Esophagus muscularis mucosa (tissue), 4 donors: Measurements from ENCODE around the gene GPR152. TPM values are rescaled to one million over a fixed set of nuclear protein-coding genes. Genes with fewer than 3 reads are reported as not detected.

Source experiments
- DNase-seq: peaks from one replicate; pipeline ENCODE4 v3.0.0-alpha.2; 2017; ENCODE audit errors: extremely low spot score
- H3K27ac ChIP-seq, 4 donors: fragments of 200-600 bp; sonication (generic); replicated peaks in 1 of 4; 1 replicate in 3 of 4; 2 replicates in 1 of 4; pipeline ENCODE4 v1.5.1; 2016 to 2019; ENCODE audit warnings: mild to moderate bottlenecking in 1 of 4
- H3K27me3 ChIP-seq, 4 donors: fragments of 200-600 bp; sonication (generic); one replicate each; pipeline versions ENCODE4 v1.5.1 to v1.6.0; 2016 to 2019
- H3K36me3 ChIP-seq, 4 donors: fragments of 200-600 bp; sonication (generic); one replicate each; pipeline ENCODE4 v1.5.1; 2016 to 2019
- H3K4me1 ChIP-seq, 4 donors: fragments of 200-600 bp; sonication (generic); one replicate each; pipeline ENCODE4 v1.5.1; 2016 to 2019
- H3K4me3 ChIP-seq, 4 donors: fragments of 200-600 bp; sonication (generic); 1 replicate in 2 of 4; 2 replicates in 2 of 4; pipeline ENCODE4 v1.5.1; 2016 to 2019; ENCODE audit warnings: mild to moderate bottlenecking in 4 of 4, moderate library complexity in 1 of 4
- H3K9me3 ChIP-seq, 4 donors: fragments of 200-600 bp; sonication (generic); 1 replicate in 3 of 4; 2 replicates in 1 of 4; pipeline ENCODE4 v1.5.1; 2016 to 2019
- EP300 ChIP-seq: sonication (generic); formaldehyde crosslinking; IDR thresholded peaks from one replicate; pipeline ENCODE4 v1.6.1; 2017; ENCODE audit warnings: antibody characterized with exemption
- POLR2A ChIP-seq: fragments of 450-650 bp; IDR thresholded peaks from one replicate; pipeline ENCODE4 v1.6.1; 2017; ENCODE audit warnings: antibody characterized with exemption, moderate library complexity, mild to moderate bottlenecking, low read depth
- POLR2AphosphoS5 ChIP-seq, 2 donors: sonication (generic); formaldehyde crosslinking; IDR thresholded peaks; one replicate each; pipeline ENCODE4 v1.6.1; 2017; ENCODE audit warnings: antibody characterized with exemption in 2 of 2
- WGBS: methylation state at CpG from one replicate; pipeline ENCODE4 v1.1.5; 2018; 5-methylcytosine and 5-hydroxymethylcytosine counted together
- intact Hi-C: fragments of 100-400 bp; cut with DNase I; formaldehyde crosslinking; loops from one replicate; pipeline ENCODE4 v1.15.1; 2023
- total RNA-seq, 4 donors: library from RNA; depleted of rRNA; stranded (reverse); fragments of >200 nt; gene quantifications; one replicate each; pipeline versions ENCODE4 v1.1.0 to v1.2.1, GENCODE V29; 2016
- TF ChIP-seq, protein P1 (sequence below), 3 experiments: fragments of 200-600 bp in 2 of 3; fragments of 450-650 bp in 1 of 3; sonication (generic) in 2 of 3; IDR thresholded peaks; one replicate each; pipeline ENCODE4 v1.5.1; 2017 to 2019; ENCODE audit warnings: antibody characterized with exemption in 3 of 3, mild to moderate bottlenecking in 2 of 3, moderate library complexity in 1 of 3

GPR152 gene
- total RNA-seq, 4 donors from 2014 or later, result not detected

DNA sequence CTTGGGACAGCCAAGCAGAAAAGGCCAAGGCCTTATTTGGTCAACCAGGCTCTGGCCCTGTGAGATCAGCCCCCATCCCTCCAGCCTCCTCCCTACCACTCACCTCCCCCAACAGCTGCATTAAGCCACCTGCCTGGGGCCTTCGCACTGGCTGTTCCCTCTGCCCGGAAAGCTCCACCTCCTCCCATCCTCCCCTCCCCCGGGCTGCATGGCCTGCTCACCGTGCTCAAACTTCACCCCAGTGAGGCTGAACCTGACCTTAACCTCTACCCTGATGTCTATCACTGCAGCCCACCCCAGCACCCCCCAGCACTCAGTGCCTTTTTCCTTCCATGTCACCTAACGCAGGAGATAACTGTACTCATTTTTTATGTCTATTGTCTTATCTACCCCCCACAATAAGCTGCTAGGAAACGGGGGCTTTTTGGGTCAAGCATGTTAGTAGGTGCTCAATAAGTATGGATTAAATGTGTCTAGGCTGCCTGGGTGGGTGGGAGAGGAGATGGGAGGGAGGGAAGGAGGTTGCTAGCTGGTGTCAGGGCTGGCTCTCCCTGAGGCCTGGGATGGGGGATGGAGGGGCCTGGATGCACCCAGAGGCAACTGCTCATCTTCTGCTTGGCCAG is 16.0 kb downstream of the GPR152 start:
- Histone ChIP-seq H3K36me3 (peaks cover 36 to 91% (median 85%) of the 10 kb centered on the region in 4 donors), H3K27me3 (no peaks in the 10 kb centered on the region), H3K9me3 (no peaks in the 10 kb centered on the region), H3K27ac (peak overlapping the region; percentile 38 to 59 (median 42)), H3K4me1 (peaks cover 18 to 54% (median 38%) of the 10 kb centered on the region in 4 donors), H3K4me3 (peak overlapping the region in 2 of 4 donors; percentile 10 to 42)
- 46% methylated on average over 6 of the region's 6 CpGs for WGBS
- TF ChIP-seq EP300 (no peak), POLR2A (no peak), POLR2AphosphoS5 (IDR thresholded peaks at IDR 0.05) (no peak)
- TF ChIP-seq, protein P1, sequence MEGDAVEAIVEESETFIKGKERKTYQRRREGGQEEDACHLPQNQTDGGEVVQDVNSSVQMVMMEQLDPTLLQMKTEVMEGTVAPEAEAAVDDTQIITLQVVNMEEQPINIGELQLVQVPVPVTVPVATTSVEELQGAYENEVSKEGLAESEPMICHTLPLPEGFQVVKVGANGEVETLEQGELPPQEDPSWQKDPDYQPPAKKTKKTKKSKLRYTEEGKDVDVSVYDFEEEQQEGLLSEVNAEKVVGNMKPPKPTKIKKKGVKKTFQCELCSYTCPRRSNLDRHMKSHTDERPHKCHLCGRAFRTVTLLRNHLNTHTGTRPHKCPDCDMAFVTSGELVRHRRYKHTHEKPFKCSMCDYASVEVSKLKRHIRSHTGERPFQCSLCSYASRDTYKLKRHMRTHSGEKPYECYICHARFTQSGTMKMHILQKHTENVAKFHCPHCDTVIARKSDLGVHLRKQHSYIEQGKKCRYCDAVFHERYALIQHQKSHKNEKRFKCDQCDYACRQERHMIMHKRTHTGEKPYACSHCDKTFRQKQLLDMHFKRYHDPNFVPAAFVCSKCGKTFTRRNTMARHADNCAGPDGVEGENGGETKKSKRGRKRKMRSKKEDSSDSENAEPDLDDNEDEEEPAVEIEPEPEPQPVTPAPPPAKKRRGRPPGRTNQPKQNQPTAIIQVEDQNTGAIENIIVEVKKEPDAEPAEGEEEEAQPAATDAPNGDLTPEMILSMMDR (IDR thresholded peaks at IDR 0.05), result no peak
- no peak for DNase-seq
- intact Hi-C loops, result no loop called here

GRCh38 chr11:67435727-67436458 is 16.6 kb downstream of the GPR152 start:
- Histone ChIP-seq H3K9me3 (no peaks in the 10 kb centered on the region), H3K27me3 (no peaks in the 10 kb centered on the region), H3K4me1 (peaks cover 14 to 55% (median 32%) of the 10 kb centered on the region in 4 donors), H3K27ac (peak overlapping the region in 3 of 4 donors; percentile 34 to 59 (median 38)), H3K36me3 (peaks cover 41 to 91% (median 85%) of the 10 kb centered on the region in 4 donors), H3K4me3 (peak overlapping the region in 1 of 4 donors; percentile 25)
- intact Hi-C loops, result no loop called here
- TF ChIP-seq, protein P1 (IDR thresholded peaks at IDR 0.05), result no peak
- TF ChIP-seq POLR2AphosphoS5 (IDR thresholded peaks at IDR 0.05), result no peak
- no peak for TF ChIP-seq EP300
- TF ChIP-seq POLR2A, result no peak
- no peak for DNase-seq
- WGBS, result 58% methylated on average over 3 of the region's 38 CpGs

DNA sequence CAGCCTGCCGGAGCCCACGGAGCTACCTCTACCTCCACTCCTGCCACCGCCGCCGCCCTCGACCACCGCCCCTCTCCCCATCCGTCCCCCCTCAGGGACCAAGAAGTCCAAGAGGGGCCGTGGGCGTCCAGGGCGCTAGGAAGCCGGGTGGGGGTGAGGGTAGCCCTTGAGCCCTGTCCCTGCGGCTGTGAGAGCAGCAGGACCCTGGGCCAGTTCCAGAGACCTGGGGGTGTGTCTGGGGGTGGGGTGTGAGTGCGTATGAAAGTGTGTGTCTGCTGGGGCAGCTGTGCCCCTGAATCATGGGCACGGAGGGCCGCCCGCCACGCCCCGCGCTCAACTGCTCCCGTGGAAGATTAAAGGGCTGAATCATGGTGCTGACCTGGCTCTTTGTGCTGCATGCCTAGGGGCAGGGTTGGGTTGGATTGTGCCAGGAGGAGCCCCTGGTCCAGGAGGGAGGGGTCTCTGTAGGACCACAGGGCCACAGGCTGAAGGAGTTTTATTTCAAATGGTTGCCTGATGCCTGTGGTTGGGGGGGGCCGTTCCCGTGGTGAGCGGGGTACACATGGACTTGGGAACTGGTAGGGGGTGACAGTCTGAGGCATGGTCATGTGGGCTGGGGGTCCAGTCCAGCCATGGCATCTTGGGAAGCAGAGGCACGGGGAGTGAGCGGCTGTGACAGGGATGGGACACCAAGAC is 17.4 kb downstream of the GPR152 start:
- H3K27ac ChIP-seq, result peak overlapping the region in 1 of 4 donors; percentile 59
- no peaks in the 10 kb centered on the region for H3K9me3 ChIP-seq
- H3K27me3 ChIP-seq, result no peaks in the 10 kb centered on the region
- H3K36me3 ChIP-seq, result peaks cover 41 to 91% (median 87%) of the 10 kb centered on the region in 4 donors
- WGBS, result 86% methylated on average over 12 of the region's 26 CpGs
- no peak overlapping the region for H3K4me3 ChIP-seq
- TF ChIP-seq EP300, result no peak
- no peak for TF ChIP-seq POLR2A
- TF ChIP-seq, protein P1 (IDR thresholded peaks at IDR 0.05), result no peak
- no peak for TF ChIP-seq POLR2AphosphoS5 (IDR thresholded peaks at IDR 0.05)
- H3K4me1 ChIP-seq, result peaks cover 9 to 49% (median 27%) of the 10 kb centered on the region in 4 donors
- intact Hi-C loops, result no loop called here
- DNase-seq, result no peak

GRCh38 chr11:67434395-67434881 is 18.1 kb downstream of the GPR152 start:
- Histone ChIP-seq H3K4me3 (no peak overlapping the region), H3K27me3 (no peaks in the 10 kb centered on the region), H3K36me3 (peaks cover 41 to 91% (median 85%) of the 10 kb centered on the region in 4 donors), H3K27ac (peak overlapping the region in 1 of 4 donors; percentile 59), H3K9me3 (no peaks in the 10 kb centered on the region), H3K4me1 (peaks cover 8 to 49% (median 27%) of the 10 kb centered on the region in 4 donors)
- intact Hi-C loops, result no loop called here
- WGBS, result 100% methylated on average over 1 of the region's 23 CpGs
- TF ChIP-seq, protein P1 (IDR thresholded peaks at IDR 0.05), result no peak
- no peak for TF ChIP-seq POLR2A
- no peak for TF ChIP-seq EP300
- TF ChIP-seq POLR2AphosphoS5 (IDR thresholded peaks at IDR 0.05), result no peak
- no peak for DNase-seq
